ENCODE data around the gene COL26A1.

COL26A1 gene

GRCh38 chr7:101397243-101397642 is 34.6 kb downstream of the COL26A1 start:
- Histone ChIP-seq H3K79me1 (ENCODE audit: low read depth, low read length) (no peaks in the 10 kb centered on the region), H3K4me1 (ENCODE audit: control insufficient read depth in 2 of 2, insufficient read depth in 1 of 2, low read depth in 1 of 2, low read length in 2 of 2) (peaks cover 29 to 33% of the 10 kb centered on the region in 2 donors), H3K27ac (replicated peaks; ENCODE audit: low read length) (no peak overlapping the region), H3K18ac (ENCODE audit: low read length) (peak overlapping the region; percentile 5), H2AFZ (ENCODE audit: low read length) (no peak overlapping the region), H2BK15ac (ENCODE audit: low read length) (no peak overlapping the region), H3K9ac (ENCODE audit: low read depth, low read length, poor library complexity) (no peak overlapping the region), H2BK12ac (ENCODE audit: low read length) (no peak overlapping the region), H3K4me3 (ENCODE audit: low read length in 2 of 2) (no peak overlapping the region), H3K14ac (ENCODE audit: low read length) (no peak overlapping the region), H2BK5ac (ENCODE audit: low read length) (no peak overlapping the region), H2BK120ac (ENCODE audit: low read depth, low read length) (no peak overlapping the region), H3K4ac (ENCODE audit: low read length) (no peak overlapping the region), H3K23ac (ENCODE audit: low read depth, low read length, poor library complexity) (no peak overlapping the region), H3K27me3 (ENCODE audit: control insufficient read depth in 3 of 3, insufficient read depth in 3 of 3, low read depth in 1 of 3, low read length in 3 of 3) (no peaks in the 10 kb centered on the region), H3K4me2 (ENCODE audit: insufficient read depth, low read length, poor library complexity, severe bottlenecking) (no peak overlapping the region), H3K9me3 (replicated peaks in 1 of 2; ENCODE audit: control insufficient read depth in 2 of 2, insufficient read depth in 1 of 2, low read depth in 1 of 2, low read length in 2 of 2) (no peaks in the 10 kb centered on the region), H3K36me3 (replicated peaks in 1 of 2; ENCODE audit: control insufficient read depth in 2 of 2, insufficient read depth in 2 of 2, low read length in 2 of 2) (no peaks in the 10 kb centered on the region), H4K8ac (ENCODE audit: low read depth, low read length) (no peak overlapping the region), H2AK5ac (ENCODE audit: low read depth, low read length) (no peak overlapping the region), H4K91ac (ENCODE audit: low read depth, low read length, poor library complexity) (no peak overlapping the region)
- DNase-seq (ENCODE audit: low spot score) = no peak

DNA sequence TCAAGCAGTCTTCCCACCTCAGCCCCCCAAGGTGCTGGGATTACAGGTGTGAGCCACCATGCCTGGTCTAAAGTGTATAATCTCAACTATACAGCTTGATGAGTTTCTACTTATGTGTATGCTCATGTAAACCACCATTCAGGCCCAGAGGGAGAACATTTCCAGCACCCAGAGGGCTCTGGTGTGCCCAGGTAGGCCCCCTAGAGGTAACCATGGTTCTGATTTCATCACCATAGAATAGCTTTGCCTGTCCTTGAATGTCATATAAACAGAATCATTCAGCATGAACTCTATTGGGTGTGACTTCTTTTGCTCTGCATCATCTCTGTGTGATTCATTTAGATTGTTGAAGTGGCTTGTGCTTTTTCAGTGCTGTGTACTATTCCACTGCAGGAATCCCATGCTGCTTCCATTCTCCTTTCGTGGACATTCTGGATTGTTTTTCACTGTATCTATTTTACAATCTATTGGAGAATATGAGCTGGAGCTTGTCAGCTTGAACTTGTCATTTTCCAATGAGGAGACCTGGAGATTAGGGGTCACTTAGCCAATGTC is 35.2 kb downstream of the COL26A1 start:
- H4K91ac ChIP-seq (ENCODE audit: low read depth, low read length, poor library complexity) = no peak overlapping the region
- WGBS, 2 donors (ENCODE audit: extremely low coverage in 2 of 2, insufficient read length in 2 of 2, insufficient replicate concordance in 1 of 2) = no CpG with 5 or more reads among the region's 1 CpG
- no peak overlapping the region for H3K18ac ChIP-seq (ENCODE audit: low read length)
- no peak overlapping the region for H2BK120ac ChIP-seq (ENCODE audit: low read depth, low read length)
- H3K14ac ChIP-seq (ENCODE audit: low read length) = no peak overlapping the region
- H3K4me1 ChIP-seq (ENCODE audit: control insufficient read depth in 2 of 2, insufficient read depth in 1 of 2, low read depth in 1 of 2, low read length in 2 of 2) = peaks cover 26 to 33% of the 10 kb centered on the region in 2 donors
- no peaks in the 10 kb centered on the region for H3K79me1 ChIP-seq (ENCODE audit: low read depth, low read length)
- no peak overlapping the region for H2AFZ ChIP-seq (ENCODE audit: low read length)
- H3K9ac ChIP-seq (ENCODE audit: low read depth, low read length, poor library complexity) = no peak overlapping the region
- H2BK15ac ChIP-seq (ENCODE audit: low read length) = no peak overlapping the region
- H2BK5ac ChIP-seq (ENCODE audit: low read length) = no peak overlapping the region
- H3K4me3 ChIP-seq (ENCODE audit: low read length in 2 of 2) = no peak overlapping the region
- no peaks in the 10 kb centered on the region for H3K27me3 ChIP-seq (ENCODE audit: control insufficient read depth in 3 of 3, insufficient read depth in 3 of 3, low read depth in 1 of 3, low read length in 3 of 3)
- no peak overlapping the region for H3K4ac ChIP-seq (ENCODE audit: low read length)
- no peak overlapping the region for H4K8ac ChIP-seq (ENCODE audit: low read depth, low read length)
- no peak overlapping the region for H3K27ac ChIP-seq (replicated peaks; ENCODE audit: low read length)
- no peaks in the 10 kb centered on the region for H3K36me3 ChIP-seq (replicated peaks in 1 of 2; ENCODE audit: control insufficient read depth in 2 of 2, insufficient read depth in 2 of 2, low read length in 2 of 2)
- H3K4me2 ChIP-seq (ENCODE audit: insufficient read depth, low read length, poor library complexity, severe bottlenecking) = no peak overlapping the region
- no peak for DNase-seq (ENCODE audit: low spot score)
- H3K9me3 ChIP-seq (replicated peaks in 1 of 2; ENCODE audit: control insufficient read depth in 2 of 2, insufficient read depth in 1 of 2, low read depth in 1 of 2, low read length in 2 of 2) = no peaks in the 10 kb centered on the region
- H3K23ac ChIP-seq (ENCODE audit: low read depth, low read length, poor library complexity) = no peak overlapping the region
- H2BK12ac ChIP-seq (ENCODE audit: low read length) = no peak overlapping the region
- H2AK5ac ChIP-seq (ENCODE audit: low read depth, low read length) = no peak overlapping the region

DNA sequence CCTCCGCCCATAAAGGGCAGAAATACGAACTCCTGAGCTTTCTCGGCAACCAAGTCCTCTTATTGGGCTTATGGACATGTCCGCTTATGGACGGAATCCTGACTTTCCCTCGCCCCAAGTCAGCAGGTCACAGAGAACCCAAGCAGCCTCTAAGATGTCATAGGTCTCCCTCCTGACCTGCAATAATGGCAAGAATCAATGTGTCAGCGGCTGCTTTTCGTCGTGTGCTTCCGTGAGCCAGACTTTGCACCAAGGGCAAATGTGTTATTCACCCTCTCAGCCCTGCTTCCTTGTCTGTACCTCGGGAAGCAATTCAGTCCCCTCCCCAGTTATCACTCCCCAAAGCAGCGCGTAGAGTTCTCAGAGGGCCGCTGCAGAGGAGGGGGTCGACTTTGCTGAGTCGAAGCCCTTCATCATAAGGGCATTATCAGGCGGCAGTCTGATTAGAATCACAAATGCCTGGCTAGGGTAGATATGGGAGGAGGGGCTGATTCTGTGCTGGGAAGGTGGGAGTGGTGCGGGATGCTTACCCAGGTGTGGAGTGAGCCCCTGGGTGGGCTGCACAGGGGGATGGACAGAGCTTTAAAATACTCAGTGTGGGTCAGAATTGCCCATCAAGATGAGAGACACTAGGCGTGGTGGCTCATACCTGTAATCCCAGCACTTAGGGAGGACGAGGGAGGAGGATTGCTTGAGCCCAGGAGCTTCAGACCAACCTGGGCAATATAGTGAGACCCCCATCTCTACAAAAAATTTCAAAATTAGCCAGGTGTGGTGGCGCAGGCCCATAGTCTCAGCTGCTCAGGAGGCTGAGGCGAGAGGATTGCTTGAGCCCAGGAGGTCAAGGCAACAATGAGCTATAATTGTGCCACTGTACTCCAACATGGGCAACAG is 36.0 kb downstream of the COL26A1 start:
- Histone ChIP-seq H3K79me1 (ENCODE audit: low read depth, low read length) (no peaks in the 10 kb centered on the region), H3K23ac (ENCODE audit: low read depth, low read length, poor library complexity) (no peak overlapping the region), H3K9me3 (replicated peaks in 1 of 2; ENCODE audit: control insufficient read depth in 2 of 2, insufficient read depth in 1 of 2, low read depth in 1 of 2, low read length in 2 of 2) (no peaks in the 10 kb centered on the region), H2BK5ac (ENCODE audit: low read length) (no peak overlapping the region), H3K36me3 (replicated peaks in 1 of 2; ENCODE audit: control insufficient read depth in 2 of 2, insufficient read depth in 2 of 2, low read length in 2 of 2) (no peaks in the 10 kb centered on the region), H3K14ac (ENCODE audit: low read length) (no peak overlapping the region), H2BK120ac (ENCODE audit: low read depth, low read length) (no peak overlapping the region), H3K4me1 (ENCODE audit: control insufficient read depth in 2 of 2, insufficient read depth in 1 of 2, low read depth in 1 of 2, low read length in 2 of 2) (peaks cover 26 to 36% of the 10 kb centered on the region in 2 donors), H3K4ac (ENCODE audit: low read length) (no peak overlapping the region), H4K8ac (ENCODE audit: low read depth, low read length) (no peak overlapping the region), H2AK5ac (ENCODE audit: low read depth, low read length) (no peak overlapping the region), H3K27me3 (ENCODE audit: control insufficient read depth in 3 of 3, insufficient read depth in 3 of 3, low read depth in 1 of 3, low read length in 3 of 3) (no peaks in the 10 kb centered on the region), H2AFZ (ENCODE audit: low read length) (no peak overlapping the region), H2BK15ac (ENCODE audit: low read length) (no peak overlapping the region), H3K18ac (ENCODE audit: low read length) (peak overlapping the region; percentile 19), H2BK12ac (ENCODE audit: low read length) (no peak overlapping the region), H3K4me2 (ENCODE audit: insufficient read depth, low read length, poor library complexity, severe bottlenecking) (no peak overlapping the region), H3K9ac (ENCODE audit: low read depth, low read length, poor library complexity) (no peak overlapping the region), H4K91ac (ENCODE audit: low read depth, low read length, poor library complexity) (no peak overlapping the region), H3K27ac (replicated peaks; ENCODE audit: low read length) (no peak overlapping the region), H3K4me3 (ENCODE audit: low read length in 2 of 2) (no peak overlapping the region)
- WGBS, 2 donors (ENCODE audit: extremely low coverage in 2 of 2, insufficient read length in 2 of 2, insufficient replicate concordance in 1 of 2) = no CpG with 5 or more reads among the region's 22 CpGs
- no peak for DNase-seq (ENCODE audit: low spot score)

GRCh38 chr7:101399759-101400158 is 37.1 kb downstream of the COL26A1 start:
- H3K27ac ChIP-seq (replicated peaks; ENCODE audit: low read length) = peak overlapping the region; percentile 4
- no peaks in the 10 kb centered on the region for H3K27me3 ChIP-seq (ENCODE audit: control insufficient read depth in 3 of 3, insufficient read depth in 3 of 3, low read depth in 1 of 3, low read length in 3 of 3)
- no peak overlapping the region for H4K8ac ChIP-seq (ENCODE audit: low read depth, low read length)
- no peaks in the 10 kb centered on the region for H3K9me3 ChIP-seq (replicated peaks in 1 of 2; ENCODE audit: control insufficient read depth in 2 of 2, insufficient read depth in 1 of 2, low read depth in 1 of 2, low read length in 2 of 2)
- H3K4me1 ChIP-seq (ENCODE audit: control insufficient read depth in 2 of 2, insufficient read depth in 1 of 2, low read depth in 1 of 2, low read length in 2 of 2) = peaks cover 27 to 39% of the 10 kb centered on the region in 2 donors
- peak overlapping the region; percentile 92 for H2AK5ac ChIP-seq (ENCODE audit: low read depth, low read length)
- H2BK5ac ChIP-seq (ENCODE audit: low read length) = peak overlapping the region; percentile 45
- H4K91ac ChIP-seq (ENCODE audit: low read depth, low read length, poor library complexity) = no peak overlapping the region
- peak overlapping the region; percentile 89 for H3K18ac ChIP-seq (ENCODE audit: low read length)
- no peak overlapping the region for H3K4me3 ChIP-seq (ENCODE audit: low read length in 2 of 2)
- peaks cover 4% of the 10 kb centered on the region for H3K79me1 ChIP-seq (ENCODE audit: low read depth, low read length)
- no peak overlapping the region for H2AFZ ChIP-seq (ENCODE audit: low read length)
- H3K23ac ChIP-seq (ENCODE audit: low read depth, low read length, poor library complexity) = no peak overlapping the region
- H3K4ac ChIP-seq (ENCODE audit: low read length) = no peak overlapping the region
- H2BK120ac ChIP-seq (ENCODE audit: low read depth, low read length) = peak overlapping the region; percentile 24
- peaks cover 0 to 3% of the 10 kb centered on the region in 2 donors for H3K36me3 ChIP-seq (replicated peaks in 1 of 2; ENCODE audit: control insufficient read depth in 2 of 2, insufficient read depth in 2 of 2, low read length in 2 of 2)
- no CpG with 5 or more reads among the region's 6 CpGs for WGBS, 2 donors (ENCODE audit: extremely low coverage in 2 of 2, insufficient read length in 2 of 2, insufficient replicate concordance in 1 of 2)
- H2BK12ac ChIP-seq (ENCODE audit: low read length) = no peak overlapping the region
- H2BK15ac ChIP-seq (ENCODE audit: low read length) = peak overlapping the region; percentile 87
- H3K14ac ChIP-seq (ENCODE audit: low read length) = no peak overlapping the region
- no peak for DNase-seq (ENCODE audit: low spot score)
- H3K9ac ChIP-seq (ENCODE audit: low read depth, low read length, poor library complexity) = no peak overlapping the region
- no peak overlapping the region for H3K4me2 ChIP-seq (ENCODE audit: insufficient read depth, low read length, poor library complexity, severe bottlenecking)

Data from neuronal stem cell (in vitro differentiated cells).